A673 (cell line): Measurements from ENCODE around the gene C9orf78. TPM values are rescaled to one million over a fixed set of nuclear protein-coding genes. Genes with fewer than 3 reads are reported as not detected.
A peak's percentile ranks its signal among the peaks of the same experiment; 100 is the strongest.

ENCODE experiments used
- BruUV-seq: library from RNA; stranded (reverse); fragments of 400-500 nt; replicated peaks from 2 replicates; lab custom pipeline; 2021; lab: Mats Ljungman, UMichigan
- CTCF ChIA-PET: fragments of 300-600 bp; sonication (Branson Sonifier 250); formaldehyde crosslinking; loops from one replicate; lab custom pipeline; 2022; ENCODE audit warnings: antibody characterized with exemption; lab: Charles Lee
- POLR2A ChIA-PET: fragments of 300-600 bp; sonication (Branson Sonifier 250); formaldehyde crosslinking; loops from one replicate; lab custom pipeline; 2022; ENCODE audit warnings: antibody characterized with exemption; ENCODE audit not compliant: low non-redundant PET; lab: Charles Lee
- DNase-seq: peaks from one replicate; pipeline ENCODE4 v3.0.0-alpha.2; 2015; ENCODE audit warnings: low spot score
- H3K27ac ChIP-seq: fragments of 200-600 bp; sonication (generic); 2 replicates; pipeline ENCODE4 v1.5.1; 2016; ENCODE audit warnings: mixed run types, low read depth, mild to moderate bottlenecking, mixed read lengths, antibody characterized with exemption, low read length; ENCODE audit not compliant: poor library complexity, severe bottlenecking
- H3K27me3 ChIP-seq: fragments of 200-600 bp; sonication (generic); replicated peaks from 2 replicates; pipeline ENCODE4 v1.6.1; 2017; ENCODE audit warnings: mixed run types, low read depth, mild to moderate bottlenecking, mixed read lengths, antibody characterized with exemption, low read length; ENCODE audit not compliant: insufficient read depth, poor library complexity
- H3K36me3 ChIP-seq: fragments of 200-600 bp; sonication (generic); 2 replicates; pipeline ENCODE4 v1.6.1; 2016; ENCODE audit warnings: mixed run types, mild to moderate bottlenecking, mixed read lengths, antibody characterized with exemption, low read length; ENCODE audit not compliant: insufficient read depth, poor library complexity, severe bottlenecking
- H3K4me1 ChIP-seq: fragments of 200-600 bp; sonication (generic); 2 replicates; pipeline ENCODE4 v1.6.1; 2017; ENCODE audit warnings: mixed run types, mild to moderate bottlenecking, mixed read lengths, antibody characterized with exemption, low read length; ENCODE audit not compliant: insufficient read depth, poor library complexity, severe bottlenecking
- H3K4me3 ChIP-seq: fragments of 200-600 bp; sonication (generic); 2 replicates; pipeline ENCODE4 v1.5.1; 2016; ENCODE audit warnings: low read depth, mixed run types, mild to moderate bottlenecking, mixed read lengths, low read length; ENCODE audit not compliant: poor library complexity, severe bottlenecking
- H3K9me3 ChIP-seq: fragments of 200-600 bp; sonication (generic); 2 replicates; pipeline ENCODE4 v1.6.1; 2016; ENCODE audit warnings: mixed run types, low read depth, mild to moderate bottlenecking, mixed read lengths, antibody characterized with exemption, low read length; ENCODE audit not compliant: poor library complexity, severe bottlenecking
- CTCF ChIP-seq: fragments of 300-800, 200-600 bp; sonication (generic); conservative IDR thresholded peaks from 2 replicates; pipeline ENCODE4 v1.5.1; 2017; ENCODE audit warnings: low read depth, mild to moderate bottlenecking, antibody characterized with exemption, low read length, moderate library complexity, mixed read lengths
- EZH2 ChIP-seq: fragments of 200-600 bp; sonication (generic); IDR thresholded peaks from 2 replicates; pipeline ENCODE4 v1.6.1; 2017; ENCODE audit warnings: borderline replicate concordance, low read depth, mild to moderate bottlenecking, mixed read lengths, antibody characterized with exemption, low read length; ENCODE audit not compliant: poor library complexity, severe bottlenecking
- intact Hi-C: fragments of 100-400 bp; cut with micrococcal nuclease; formaldehyde crosslinking; loops from one replicate; pipeline ENCODE4 v1.10.0; 2022; ENCODE audit not compliant: unreplicated experiment
- total RNA-seq: library from RNA; stranded (reverse); gene quantifications from 2 replicates; pipeline ENCODE4 v1.2.3, GENCODE V29; 2021

Gene C9orf78
- total RNA-seq, 1 experiment from 2014 or later: 60.4 TPM

DNA sequence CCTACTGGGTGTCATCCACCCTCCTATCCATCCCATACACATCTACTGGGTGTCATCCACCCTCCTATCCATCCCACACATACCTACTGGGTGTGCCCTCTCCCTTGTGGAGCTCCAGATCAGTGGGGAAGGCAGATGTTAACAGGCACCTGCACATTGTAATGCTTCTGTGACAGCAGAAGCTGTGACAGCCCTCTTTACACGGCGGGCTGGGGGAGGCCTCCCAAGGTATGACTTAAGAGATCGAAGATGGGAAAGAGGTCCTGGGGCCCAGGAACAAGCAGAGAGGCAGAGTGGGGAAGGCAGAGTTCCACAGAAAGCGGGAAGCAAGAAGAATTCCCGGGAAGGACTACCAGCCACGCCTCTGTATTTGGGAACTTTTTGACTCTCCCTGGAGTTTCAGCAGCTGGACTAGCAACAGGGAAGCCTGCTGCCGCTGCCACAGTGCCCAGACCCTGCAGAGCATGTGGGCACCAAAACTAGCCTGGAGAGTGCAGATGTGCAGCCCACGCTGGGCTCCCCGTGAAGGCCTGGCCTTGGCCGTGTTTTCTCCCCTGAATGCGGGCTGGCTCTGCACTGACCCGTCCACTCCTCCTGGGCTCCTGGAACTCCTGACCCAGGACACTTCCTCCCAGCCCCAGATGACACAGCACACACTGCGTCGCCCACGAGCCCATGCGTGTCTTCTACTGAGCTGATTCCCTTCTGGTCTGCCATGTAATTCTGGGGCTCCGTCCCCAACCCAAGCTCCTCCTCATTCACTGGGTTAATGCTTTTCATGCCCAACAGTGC is 20.4 kb downstream of the C9orf78 start:
- POLR2A ChIA-PET: no interaction called here
- BruUV-seq: no TSS peak
- peaks cover 55% of the 10 kb centered on the region for H3K36me3 ChIP-seq

DNA sequence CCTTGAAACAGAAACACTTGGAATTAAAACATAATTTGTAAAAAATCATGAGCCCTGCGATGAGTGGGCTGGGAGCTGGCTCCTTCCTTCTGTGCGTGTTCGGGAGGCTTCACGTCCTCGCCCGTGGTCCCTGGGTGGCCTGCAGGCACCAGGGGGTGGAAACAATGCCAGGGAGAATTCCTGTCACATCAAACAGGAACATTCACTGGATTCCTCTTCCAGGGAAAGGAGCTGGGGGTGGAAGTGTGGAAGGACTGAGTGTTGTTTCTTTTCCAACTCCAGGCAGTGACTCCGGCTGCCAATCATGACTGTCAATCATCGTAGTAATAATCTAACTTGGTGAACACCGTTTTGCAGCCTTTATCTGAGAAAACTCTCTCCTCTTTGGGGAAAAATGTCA is 21.4 kb downstream of the C9orf78 start:
- Histone ChIP-seq H3K27ac (no peak overlapping the region), H3K27me3 (no peaks in the 10 kb centered on the region), H3K4me3 (no peak overlapping the region), H3K4me1 (peaks cover 22% of the 10 kb centered on the region), H3K9me3 (no peaks in the 10 kb centered on the region), H3K36me3 (peaks cover 59% of the 10 kb centered on the region)
- BruUV-seq: TSS peak; percentile 30
- ChIA-PET CTCF (no interaction called here), POLR2A (no interaction called here)
- no peak for DNase-seq
- intact Hi-C loops: no loop called here
- no peak for TF ChIP-seq EZH2
- no peak for TF ChIP-seq CTCF

More for the DNA sequence above, 20.4 kb downstream of the C9orf78 start:
- H3K27ac ChIP-seq: no peak overlapping the region
- peaks cover 12% of the 10 kb centered on the region for H3K4me1 ChIP-seq
- no peak overlapping the region for H3K4me3 ChIP-seq
- DNase-seq: no peak
- H3K9me3 ChIP-seq: no peaks in the 10 kb centered on the region
- CTCF ChIA-PET: no interaction called here
- no peak for TF ChIP-seq EZH2
- TF ChIP-seq CTCF: no peak
- H3K27me3 ChIP-seq: no peaks in the 10 kb centered on the region
- intact Hi-C loops: no loop called here

GRCh38 chr9:129812385-129812784 is 22.7 kb downstream of the C9orf78 start:
- Histone ChIP-seq H3K4me3 (no peak overlapping the region), H3K9me3 (no peaks in the 10 kb centered on the region), H3K27me3 (no peaks in the 10 kb centered on the region), H3K4me1 (peaks cover 25% of the 10 kb centered on the region), H3K36me3 (peaks cover 61% of the 10 kb centered on the region), H3K27ac (no peak overlapping the region)
- ChIA-PET POLR2A (no interaction called here), CTCF (no interaction called here)
- TF ChIP-seq EZH2 (no peak), CTCF (no peak)
- intact Hi-C loops: no loop called here
- DNase-seq: no peak
- BruUV-seq: no TSS peak
